Fibroblast of lung (primary cell): Measurements from ENCODE around the gene ZC3H7B.

Source experiments
- CTCF ChIP-seq, 2 donors: IDR thresholded peaks in 1 of 2; conservative IDR thresholded peaks in 1 of 2; 1 replicate in 1 of 2; 2 replicates in 1 of 2; pipeline ENCODE4 v1.5.1; 2011 to 2012; ENCODE audit warnings: low read length in 2 of 2, control low read depth in 1 of 2, inconsistent platforms in 1 of 2, low read depth in 1 of 2, mild to moderate bottlenecking in 1 of 2
- EZH2 ChIP-seq: IDR thresholded peaks from 2 replicates; pipeline ENCODE4 v1.5.1; 2012; ENCODE audit warnings: low read length, control low read depth, mild to moderate bottlenecking; ENCODE audit errors: missing control alignments

- no peak for TF ChIP-seq CTCF (conservative IDR thresholded peaks at IDR 0.05 in 1 of 2, IDR thresholded peaks at IDR 0.05 in 1 of 2; ENCODE audit: low read depth in 1 of 2, low read length in 2 of 2)
- no peak for TF ChIP-seq EZH2
Observed at GRCh38 chr22:41308054-41308453, 6.7 kb downstream of the ZC3H7B start.
